GM23338 (cell line): ENCODE results near the gene CACNA1C.

Source experiments
- CREB1 ChIP-seq: fragments of 250-450 bp; sonication (Bioruptor Pico); IDR thresholded peaks from 2 replicates; pipeline ENCODE4 v1.5.0; 2020; ENCODE audit warnings: low read depth, mild to moderate bottlenecking, moderate library complexity
- EZH2 ChIP-seq: fragments of 200-600 bp; sonication (generic); IDR thresholded peaks from one replicate; pipeline ENCODE4 v1.8.0; 2017; ENCODE audit warnings: antibody characterized with exemption, mild to moderate bottlenecking, low read depth; ENCODE audit not compliant: unreplicated experiment
- EZH2phosphoT487 ChIP-seq: fragments of 200-600 bp; sonication (generic); IDR thresholded peaks from one replicate; pipeline ENCODE4 v1.8.1; 2018; ENCODE audit warnings: antibody characterized with exemption; ENCODE audit not compliant: unreplicated experiment
- JUNB ChIP-seq: IDR thresholded peaks from one replicate; pipeline ENCODE4 v1.6.1; 2016; ENCODE audit warnings: antibody characterized with exemption; ENCODE audit not compliant: unreplicated experiment
- POLR2AphosphoS5 ChIP-seq: IDR thresholded peaks from 2 replicates; pipeline ENCODE4 v1.6.1; 2016; ENCODE audit warnings: antibody characterized with exemption, low read depth
- ZNF331 ChIP-seq: fragments of 250-450 bp; sonication (Bioruptor Pico); IDR thresholded peaks from 2 replicates; pipeline ENCODE4 v1.5.0; 2020; ENCODE audit warnings: low read depth, mild to moderate bottlenecking, moderate library complexity
- TF ChIP-seq, protein P1 (sequence below), 2 experiments: fragments of 200-600 bp in 1 of 2; sonication (generic) in 1 of 2; conservative IDR thresholded peaks; 2 replicates each; pipeline versions ENCODE4 v1.5.1 to v1.6.1; 2016 to 2017; ENCODE audit warnings: antibody characterized with exemption in 2 of 2, low read depth in 2 of 2, mild to moderate bottlenecking in 2 of 2, moderate library complexity in 1 of 2
- TF ChIP-seq, protein P2 (sequence below): IDR thresholded peaks from one replicate; pipeline ENCODE4 v1.6.1; 2018; ENCODE audit warnings: antibody characterized with exemption; ENCODE audit not compliant: unreplicated experiment
- TF ChIP-seq, protein P3 (sequence below): IDR thresholded peaks from 2 replicates; pipeline ENCODE4 v1.6.1; 2016; ENCODE audit warnings: antibody characterized with exemption

DNA sequence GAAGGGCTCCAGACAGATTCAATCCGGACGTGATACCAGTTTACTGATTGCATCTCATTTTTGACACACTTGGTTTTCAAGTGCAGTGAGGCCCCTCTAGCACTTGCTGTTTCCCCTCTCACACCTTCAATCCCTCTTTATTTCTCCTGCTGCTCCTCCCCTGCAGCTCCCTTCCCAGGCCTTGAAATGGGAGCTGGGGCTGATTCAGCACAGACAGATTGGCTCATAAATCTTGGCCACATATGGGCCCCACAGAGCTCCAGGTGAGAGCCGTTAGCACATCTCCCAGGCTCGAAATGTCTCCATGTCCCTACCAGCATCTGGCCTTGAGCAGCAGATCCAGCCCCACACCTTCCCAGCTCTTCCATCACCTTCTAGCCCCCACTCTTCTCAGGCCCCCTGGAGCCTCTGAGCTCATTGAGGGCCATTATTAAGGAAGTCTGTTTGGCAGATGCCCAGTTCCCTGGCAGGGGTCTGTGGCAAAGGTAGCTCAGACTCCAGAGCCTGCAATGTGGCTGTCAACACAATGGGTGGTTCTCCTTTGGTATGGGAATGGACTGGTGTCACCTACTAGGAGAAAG is 521.7 kb downstream of the CACNA1C start:
- TF ChIP-seq POLR2AphosphoS5 (no peak), JUNB (no peak), EZH2phosphoT487 (no peak), CREB1 (no peak), EZH2 (no peak), ZNF331 (no peak)
- TF ChIP-seq, protein P1, sequence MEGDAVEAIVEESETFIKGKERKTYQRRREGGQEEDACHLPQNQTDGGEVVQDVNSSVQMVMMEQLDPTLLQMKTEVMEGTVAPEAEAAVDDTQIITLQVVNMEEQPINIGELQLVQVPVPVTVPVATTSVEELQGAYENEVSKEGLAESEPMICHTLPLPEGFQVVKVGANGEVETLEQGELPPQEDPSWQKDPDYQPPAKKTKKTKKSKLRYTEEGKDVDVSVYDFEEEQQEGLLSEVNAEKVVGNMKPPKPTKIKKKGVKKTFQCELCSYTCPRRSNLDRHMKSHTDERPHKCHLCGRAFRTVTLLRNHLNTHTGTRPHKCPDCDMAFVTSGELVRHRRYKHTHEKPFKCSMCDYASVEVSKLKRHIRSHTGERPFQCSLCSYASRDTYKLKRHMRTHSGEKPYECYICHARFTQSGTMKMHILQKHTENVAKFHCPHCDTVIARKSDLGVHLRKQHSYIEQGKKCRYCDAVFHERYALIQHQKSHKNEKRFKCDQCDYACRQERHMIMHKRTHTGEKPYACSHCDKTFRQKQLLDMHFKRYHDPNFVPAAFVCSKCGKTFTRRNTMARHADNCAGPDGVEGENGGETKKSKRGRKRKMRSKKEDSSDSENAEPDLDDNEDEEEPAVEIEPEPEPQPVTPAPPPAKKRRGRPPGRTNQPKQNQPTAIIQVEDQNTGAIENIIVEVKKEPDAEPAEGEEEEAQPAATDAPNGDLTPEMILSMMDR (conservative IDR thresholded peaks at IDR 0.05; ENCODE audit: low read depth in 2 of 2) = no peak
- TF ChIP-seq, protein P2, sequence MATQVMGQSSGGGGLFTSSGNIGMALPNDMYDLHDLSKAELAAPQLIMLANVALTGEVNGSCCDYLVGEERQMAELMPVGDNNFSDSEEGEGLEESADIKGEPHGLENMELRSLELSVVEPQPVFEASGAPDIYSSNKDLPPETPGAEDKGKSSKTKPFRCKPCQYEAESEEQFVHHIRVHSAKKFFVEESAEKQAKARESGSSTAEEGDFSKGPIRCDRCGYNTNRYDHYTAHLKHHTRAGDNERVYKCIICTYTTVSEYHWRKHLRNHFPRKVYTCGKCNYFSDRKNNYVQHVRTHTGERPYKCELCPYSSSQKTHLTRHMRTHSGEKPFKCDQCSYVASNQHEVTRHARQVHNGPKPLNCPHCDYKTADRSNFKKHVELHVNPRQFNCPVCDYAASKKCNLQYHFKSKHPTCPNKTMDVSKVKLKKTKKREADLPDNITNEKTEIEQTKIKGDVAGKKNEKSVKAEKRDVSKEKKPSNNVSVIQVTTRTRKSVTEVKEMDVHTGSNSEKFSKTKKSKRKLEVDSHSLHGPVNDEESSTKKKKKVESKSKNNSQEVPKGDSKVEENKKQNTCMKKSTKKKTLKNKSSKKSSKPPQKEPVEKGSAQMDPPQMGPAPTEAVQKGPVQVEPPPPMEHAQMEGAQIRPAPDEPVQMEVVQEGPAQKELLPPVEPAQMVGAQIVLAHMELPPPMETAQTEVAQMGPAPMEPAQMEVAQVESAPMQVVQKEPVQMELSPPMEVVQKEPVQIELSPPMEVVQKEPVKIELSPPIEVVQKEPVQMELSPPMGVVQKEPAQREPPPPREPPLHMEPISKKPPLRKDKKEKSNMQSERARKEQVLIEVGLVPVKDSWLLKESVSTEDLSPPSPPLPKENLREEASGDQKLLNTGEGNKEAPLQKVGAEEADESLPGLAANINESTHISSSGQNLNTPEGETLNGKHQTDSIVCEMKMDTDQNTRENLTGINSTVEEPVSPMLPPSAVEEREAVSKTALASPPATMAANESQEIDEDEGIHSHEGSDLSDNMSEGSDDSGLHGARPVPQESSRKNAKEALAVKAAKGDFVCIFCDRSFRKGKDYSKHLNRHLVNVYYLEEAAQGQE = no peak
- TF ChIP-seq, protein P3, sequence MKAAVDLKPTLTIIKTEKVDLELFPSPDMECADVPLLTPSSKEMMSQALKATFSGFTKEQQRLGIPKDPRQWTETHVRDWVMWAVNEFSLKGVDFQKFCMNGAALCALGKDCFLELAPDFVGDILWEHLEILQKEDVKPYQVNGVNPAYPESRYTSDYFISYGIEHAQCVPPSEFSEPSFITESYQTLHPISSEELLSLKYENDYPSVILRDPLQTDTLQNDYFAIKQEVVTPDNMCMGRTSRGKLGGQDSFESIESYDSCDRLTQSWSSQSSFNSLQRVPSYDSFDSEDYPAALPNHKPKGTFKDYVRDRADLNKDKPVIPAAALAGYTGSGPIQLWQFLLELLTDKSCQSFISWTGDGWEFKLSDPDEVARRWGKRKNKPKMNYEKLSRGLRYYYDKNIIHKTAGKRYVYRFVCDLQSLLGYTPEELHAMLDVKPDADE = no peak
